Transverse colon (tissue), 4 donors: ENCODE measurements around the gene HPS6.

Experiments
- CTCF ChIP-seq, 5 experiments: fragments of 200-600 bp in 3 of 5; fragments of 450-650 bp in 2 of 5; sonication (generic) in 3 of 5; IDR thresholded peaks; 1 replicate in 2 of 5; 2 replicates in 3 of 5; pipeline ENCODE4 v1.5.1; 2016 to 2017; ENCODE audit warnings: antibody characterized with exemption in 5 of 5, inconsistent platforms in 3 of 5, mild to moderate bottlenecking in 2 of 5, moderate library complexity in 1 of 5
- POLR2A ChIP-seq: fragments of 450-650 bp; IDR thresholded peaks from one replicate; pipeline ENCODE4 v1.6.1; 2016; ENCODE audit warnings: antibody characterized with exemption, mild to moderate bottlenecking, moderate library complexity
- POLR2AphosphoS5 ChIP-seq, 3 donors: sonication (generic); formaldehyde crosslinking; IDR thresholded peaks; one replicate each; pipeline ENCODE4 v1.6.1; 2016; ENCODE audit warnings: antibody characterized with exemption in 3 of 3

GRCh38 chr10:102068216-102068615, 3.1 kb downstream of the HPS6 start:
- TF ChIP-seq POLR2AphosphoS5 (IDR thresholded peaks at IDR 0.05) = no peak
- no peak for TF ChIP-seq CTCF (IDR thresholded peaks at IDR 0.05)
- no peak for TF ChIP-seq POLR2A
